Kidney capillary endothelial cell (primary cell): Measurements from ENCODE around the gene SLC17A3.

ENCODE experiments used
- DNase-seq: peaks from one replicate; pipeline ENCODE4 v3.0.0-alpha.2; 2018; ENCODE audit warnings: low spot score

SLC17A3 gene, protein sequence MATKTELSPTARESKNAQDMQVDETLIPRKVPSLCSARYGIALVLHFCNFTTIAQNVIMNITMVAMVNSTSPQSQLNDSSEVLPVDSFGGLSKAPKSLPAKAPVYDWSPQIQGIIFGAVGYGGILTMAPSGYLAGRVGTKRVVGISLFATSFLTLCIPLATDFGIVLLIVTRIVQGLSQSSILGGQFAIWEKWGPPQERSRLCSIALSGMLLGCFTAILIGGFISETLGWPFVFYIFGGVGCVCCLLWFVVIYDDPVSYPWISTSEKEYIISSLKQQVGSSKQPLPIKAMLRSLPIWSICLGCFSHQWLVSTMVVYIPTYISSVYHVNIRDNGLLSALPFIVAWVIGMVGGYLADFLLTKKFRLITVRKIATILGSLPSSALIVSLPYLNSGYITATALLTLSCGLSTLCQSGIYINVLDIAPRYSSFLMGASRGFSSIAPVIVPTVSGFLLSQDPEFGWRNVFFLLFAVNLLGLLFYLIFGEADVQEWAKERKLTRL

DNA sequence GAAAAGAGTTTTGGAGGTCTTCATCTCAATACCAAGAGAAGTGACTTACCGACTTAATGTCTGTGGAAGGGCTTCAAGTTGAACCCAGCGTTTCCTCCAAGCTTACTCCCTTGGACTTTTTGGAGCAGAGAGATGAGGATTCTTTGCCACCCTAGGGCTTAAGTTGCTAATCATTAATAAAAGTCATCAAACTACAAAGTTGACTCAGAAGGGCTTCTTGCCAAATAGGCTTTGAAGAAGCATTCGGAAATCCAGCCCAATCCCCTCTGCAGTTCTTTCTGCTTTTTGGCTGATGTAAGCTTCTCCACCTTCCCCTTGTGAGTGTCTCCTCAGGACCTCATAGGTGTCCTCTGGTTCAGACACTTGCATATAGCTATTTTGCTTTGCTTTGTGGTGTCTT is at the start of gene SLC17A3:
Gene SLC17A3 (minus strand): TSS at position 126 of the 400 bp plus-strand sequence. CDS start 5,856 bp downstream, outside the sequence.
- DNase-seq, result no peak

DNA sequence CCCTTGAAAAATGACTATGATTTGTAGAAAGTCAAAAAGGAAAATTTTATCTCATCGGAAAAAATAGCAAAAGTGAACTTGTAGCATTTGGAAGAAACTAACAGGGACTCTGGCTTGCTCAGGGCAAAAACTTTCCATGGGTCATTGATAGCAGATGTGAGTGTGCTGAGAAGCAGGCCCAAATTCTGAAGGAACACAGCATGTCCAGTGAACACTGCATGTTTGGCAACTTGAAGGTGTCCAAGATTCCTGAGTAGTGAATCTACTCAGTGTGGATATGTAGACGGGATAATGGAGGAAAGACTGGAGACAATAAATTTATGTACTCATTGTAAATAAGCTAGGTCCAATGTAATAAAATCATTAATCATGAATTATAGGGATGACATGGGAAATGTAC is 48.3 kb upstream of the SLC17A3 start:
- DNase-seq, result no peak

DNA sequence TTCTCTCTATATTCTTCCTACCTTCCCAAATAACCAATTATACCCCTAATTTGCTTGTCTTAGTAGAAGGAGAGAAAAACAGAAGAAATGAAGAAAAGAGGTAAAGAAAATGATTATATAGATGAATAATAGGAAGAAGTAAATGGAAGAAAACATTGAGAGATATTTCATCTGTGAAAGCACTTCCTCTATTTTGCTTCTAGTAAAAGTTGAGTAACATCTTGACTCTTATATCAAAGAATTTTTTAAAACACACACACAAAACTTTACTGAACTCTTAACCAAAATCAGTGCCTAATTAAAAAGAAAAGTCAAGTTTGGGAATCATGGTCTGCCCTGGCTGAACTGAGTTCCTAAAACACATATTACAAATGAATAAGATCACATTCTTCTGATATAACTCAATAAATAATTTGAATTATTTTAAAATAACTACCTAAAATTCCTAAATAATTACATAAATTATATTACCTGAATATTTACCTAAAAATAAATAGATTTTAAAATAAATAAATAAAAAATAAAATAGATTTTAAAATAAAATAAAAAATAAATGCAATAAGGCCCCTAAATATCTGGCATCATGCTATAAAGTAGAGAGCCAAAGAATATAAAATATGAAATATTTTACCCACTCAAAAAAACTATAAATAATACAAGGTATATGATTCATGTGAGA is 47.6 kb upstream of the SLC17A3 start:
- no peak for DNase-seq

DNA sequence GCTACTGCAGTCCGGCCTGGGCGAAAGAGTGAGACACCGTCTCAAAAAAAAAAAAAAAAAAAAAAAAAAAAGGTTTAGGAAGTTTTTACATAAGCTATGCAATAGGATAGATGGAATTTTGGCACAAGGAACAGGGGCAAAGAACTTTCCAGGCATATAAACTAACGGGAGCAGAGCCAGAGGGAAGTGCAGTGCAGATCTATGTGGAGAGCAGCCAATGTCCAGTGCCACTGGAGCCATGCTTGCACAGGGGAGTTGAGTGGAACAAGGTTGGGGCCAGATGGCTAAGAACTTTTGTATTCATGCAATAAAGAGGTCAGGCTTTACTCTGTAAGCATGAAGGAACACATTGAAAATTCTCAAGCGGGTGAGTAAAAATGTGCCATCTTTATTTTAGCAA is 45.6 kb upstream of the SLC17A3 start:
- no peak for DNase-seq

DNA sequence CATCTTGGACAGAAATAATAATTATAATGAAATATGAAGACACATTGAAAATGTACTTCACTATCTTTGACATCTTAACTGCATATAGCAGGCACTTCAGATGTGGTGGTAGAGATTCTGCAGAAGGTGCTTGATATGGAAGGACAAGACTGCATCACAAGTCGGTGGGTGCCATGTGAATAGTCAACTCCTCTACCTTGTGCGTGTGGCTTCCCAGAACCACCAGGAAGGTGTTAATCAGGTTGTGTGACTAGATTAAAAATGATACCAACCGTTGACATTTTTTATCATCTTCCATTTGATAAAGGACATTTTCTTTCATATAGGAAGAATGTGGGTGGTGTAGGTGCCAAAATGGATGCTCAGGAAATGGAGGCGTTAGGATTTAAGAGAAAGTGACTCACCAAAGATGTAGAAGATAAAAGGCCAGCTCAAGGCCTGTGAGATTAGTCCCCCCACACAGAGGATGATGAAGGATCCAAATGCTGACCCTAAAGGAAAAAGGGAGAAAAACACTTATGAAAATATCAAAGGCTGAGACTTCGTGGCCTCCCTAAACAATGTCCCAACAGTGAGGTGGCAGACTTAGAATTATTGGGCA is 44.1 kb upstream of the SLC17A3 start:
- no peak for DNase-seq

DNA sequence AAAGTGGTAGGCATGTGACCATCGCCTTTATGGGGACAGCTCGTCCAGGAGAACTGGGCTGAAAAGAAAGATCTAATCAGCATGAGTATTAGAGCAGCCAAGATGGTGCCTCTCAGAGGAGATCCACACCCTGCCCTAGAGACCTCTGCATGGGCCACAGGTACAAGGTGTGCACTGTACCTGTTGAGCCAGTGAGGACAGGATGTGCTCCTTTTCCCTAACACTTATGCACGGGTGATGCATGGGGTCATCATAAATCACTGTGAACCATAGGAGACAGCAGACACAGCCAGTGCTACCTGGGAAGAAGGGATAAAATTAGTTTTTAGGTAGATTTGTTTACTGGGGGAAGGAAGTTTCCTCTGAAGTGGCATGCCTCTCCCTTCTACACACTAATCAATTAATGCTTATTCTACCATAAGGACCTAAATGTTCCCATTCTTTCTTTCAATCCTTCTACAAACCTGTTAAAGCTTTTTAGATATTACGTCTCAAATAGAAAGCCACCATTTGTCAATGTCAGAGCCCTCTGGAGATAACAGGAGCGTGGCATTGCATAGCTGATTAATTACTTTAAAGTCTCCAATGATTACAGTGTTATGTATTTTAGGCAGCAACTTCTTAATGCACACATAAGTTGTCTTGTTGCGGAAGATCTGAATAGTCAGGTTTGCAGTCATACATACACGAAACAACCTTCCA is 42.9 kb upstream of the SLC17A3 start:
- DNase-seq, result no peak

DNA sequence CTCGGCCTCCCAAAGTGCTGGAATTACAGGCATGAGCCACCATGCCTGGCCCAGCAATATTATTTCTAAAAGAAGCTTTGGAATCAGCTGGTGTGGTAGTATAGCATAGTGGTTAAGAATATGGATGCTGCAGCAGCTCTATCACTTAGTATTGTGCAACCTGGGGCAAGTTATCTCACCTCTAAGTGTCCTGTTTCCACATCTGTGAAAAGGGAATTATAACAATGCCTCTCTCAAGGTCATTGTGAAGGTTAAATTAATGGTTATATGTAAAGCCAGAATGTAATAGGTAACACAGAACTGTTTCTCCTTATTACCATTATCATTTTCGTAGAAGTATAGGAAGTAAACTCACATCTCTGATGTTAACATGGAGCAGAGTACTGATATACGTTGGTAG is 42.3 kb upstream of the SLC17A3 start:
- no peak for DNase-seq

DNA sequence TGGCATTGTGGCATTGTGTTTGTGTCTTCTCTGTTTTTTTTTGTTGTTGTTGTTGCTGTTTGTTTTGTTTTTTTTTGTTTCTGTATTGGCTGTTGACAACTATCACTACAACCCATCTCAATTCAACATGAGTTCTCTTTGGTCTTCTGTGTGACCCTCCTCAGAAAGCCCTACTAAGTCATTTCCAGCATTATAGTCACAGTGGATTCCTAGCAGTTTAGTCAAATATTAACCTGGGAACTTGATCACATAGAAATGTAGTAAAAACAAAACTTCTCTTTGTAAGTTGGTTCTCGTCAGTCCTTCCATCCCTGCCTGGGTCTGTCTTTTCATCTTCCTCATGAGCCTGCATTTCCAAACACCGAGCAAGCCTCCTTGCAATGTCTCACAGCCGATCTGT is 39.7 kb upstream of the SLC17A3 start:
- DNase-seq, result no peak

DNA sequence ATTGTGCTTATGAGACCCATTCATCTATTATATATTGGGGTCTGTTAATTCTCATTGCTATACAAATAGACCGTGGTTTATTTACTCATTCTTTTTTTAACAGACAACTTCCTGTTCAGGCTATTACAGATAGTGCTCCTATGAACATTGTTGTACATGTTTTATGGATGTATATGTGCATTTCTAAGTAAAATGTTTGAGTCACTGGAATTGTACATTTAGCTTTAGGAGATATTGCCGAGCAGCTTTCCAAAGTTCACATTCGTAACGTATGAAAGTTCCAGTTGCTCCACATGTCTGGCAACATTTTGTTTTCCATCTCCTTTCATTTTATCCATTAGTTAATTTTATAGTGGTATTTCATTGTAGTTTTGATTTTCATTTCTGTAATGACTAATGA is 37.3 kb upstream of the SLC17A3 start:
- DNase-seq, result no peak

DNA sequence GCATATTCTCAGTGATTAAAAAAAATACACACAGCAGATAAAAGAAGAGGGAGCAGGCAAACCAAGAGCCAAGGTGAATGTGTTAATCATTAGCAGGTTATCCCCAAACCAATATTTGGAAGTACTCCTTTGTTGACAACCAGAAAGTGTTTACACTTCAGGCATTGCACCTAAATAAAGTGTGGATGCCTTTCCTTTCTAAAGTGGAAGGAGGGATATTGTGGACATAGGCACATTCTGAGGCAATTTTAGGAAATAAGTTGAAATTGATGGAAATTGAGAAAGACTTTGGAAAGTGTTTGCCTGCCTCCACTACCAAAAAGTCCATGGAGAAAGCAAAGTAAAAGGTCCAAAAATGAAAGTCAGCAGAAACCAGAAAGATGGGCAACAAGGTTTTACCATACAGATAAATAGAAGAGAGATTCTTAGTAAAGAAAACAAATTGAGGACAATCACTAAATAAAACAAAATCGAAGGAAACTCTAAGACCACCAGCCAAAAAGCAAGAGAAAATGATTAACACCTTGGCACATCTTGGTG is 33.5 kb upstream of the SLC17A3 start:
- no peak for DNase-seq

DNA sequence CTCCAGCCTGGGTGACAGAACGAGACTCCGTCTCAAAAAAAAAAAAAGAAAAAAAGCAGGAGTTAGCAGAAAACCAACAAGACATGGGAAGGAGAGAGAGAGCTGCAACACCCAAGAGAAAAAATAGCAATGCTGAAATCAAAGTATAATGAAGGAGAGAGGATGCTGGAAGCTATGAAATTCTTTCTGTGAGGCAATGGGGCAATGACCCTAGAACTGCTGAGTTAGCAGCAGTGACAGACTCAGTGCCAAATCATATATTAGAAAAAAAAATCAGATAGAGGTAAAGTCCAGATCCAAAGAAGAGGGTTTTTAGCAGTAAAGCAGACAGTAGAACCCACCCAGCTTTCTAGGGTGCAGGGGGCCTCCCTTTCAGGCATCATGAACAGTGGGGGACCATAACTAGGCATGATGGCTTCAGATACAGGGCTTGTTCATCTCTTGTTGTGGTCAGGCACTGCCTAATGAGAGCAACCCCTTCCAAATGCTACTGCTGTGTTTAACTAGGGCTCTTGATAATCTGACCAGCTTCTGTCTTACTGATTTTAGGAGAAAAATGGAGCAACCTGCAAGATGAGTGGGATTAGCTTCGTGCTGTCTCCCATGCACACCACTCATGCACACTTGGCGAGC is 29.5 kb upstream of the SLC17A3 start:
- no peak for DNase-seq

DNA sequence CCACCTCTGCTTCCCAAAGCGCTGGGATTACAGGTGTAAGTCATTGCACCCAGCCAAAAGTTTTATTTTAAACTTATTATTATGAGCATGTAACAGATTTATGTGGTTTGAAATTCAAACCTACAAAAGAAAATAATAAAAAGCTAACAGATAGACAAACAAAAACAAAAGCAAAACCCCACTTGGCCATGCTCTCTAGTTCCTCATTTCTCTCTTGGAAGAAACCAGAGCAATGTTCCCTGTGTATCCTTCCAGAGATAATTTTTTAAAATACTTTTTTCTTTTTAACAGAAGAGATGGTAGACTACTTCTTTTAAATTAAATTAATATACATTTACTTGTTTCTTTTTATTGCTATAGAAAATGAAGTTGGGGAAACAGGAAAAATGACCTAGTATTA is 28.0 kb upstream of the SLC17A3 start:
- no peak for DNase-seq

DNA sequence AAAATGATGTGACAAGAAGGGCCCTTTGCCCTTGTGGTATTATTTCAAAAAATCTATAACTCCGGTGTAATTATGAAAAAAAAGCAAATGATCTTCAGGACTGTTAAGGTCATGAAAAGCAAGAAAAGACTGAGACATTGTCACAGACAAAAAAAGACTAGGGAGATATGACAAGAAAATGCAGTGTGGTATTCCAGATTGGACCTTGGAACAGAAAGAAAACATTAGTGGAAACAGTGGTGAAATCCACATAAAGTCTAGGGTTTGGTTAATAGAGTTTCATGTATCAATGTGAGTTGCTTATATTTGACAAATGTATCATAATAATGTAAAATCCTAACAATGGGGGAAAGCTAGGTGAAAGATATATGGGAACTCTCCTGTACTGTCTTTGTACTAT is 26.8 kb upstream of the SLC17A3 start:
- no peak for DNase-seq

DNA sequence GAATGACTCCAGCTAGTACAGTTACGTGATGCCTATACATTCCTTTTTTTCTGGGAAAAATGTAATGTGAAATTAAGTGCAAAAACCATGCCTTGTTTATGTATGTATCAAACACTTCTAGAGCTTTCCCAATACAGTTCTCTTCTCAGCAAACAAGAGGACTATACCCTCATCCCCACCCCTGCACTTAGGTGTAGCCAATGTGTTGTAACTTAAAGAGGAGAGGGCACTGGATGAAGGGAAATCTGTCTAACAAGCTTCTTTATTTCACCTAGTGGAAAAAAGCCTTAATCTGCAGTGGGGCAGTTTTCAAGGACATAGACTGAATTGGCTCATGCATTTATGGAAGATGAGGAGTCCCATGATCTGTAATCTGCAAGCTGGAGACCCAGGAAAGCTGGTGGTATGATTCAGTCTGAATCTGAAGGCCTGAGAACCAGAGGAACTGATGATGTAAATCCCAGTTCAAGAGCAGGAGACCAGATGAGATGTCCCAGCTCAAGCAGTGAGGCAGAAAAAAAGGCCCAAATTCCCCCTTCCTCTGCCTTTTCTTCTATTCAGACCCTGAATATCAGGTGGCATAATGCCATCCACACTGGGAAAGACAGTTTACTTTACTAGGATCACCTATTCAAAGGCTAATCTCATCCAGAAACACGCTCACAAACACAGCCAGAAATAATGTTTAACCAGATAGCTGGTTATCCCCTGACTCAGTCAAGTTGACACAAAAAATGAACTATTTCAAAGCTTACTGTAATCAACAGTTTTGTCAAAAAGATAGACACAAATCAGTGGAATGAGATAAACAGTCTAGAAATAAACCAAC is 25.8 kb upstream of the SLC17A3 start:
- DNase-seq, result no peak

DNA sequence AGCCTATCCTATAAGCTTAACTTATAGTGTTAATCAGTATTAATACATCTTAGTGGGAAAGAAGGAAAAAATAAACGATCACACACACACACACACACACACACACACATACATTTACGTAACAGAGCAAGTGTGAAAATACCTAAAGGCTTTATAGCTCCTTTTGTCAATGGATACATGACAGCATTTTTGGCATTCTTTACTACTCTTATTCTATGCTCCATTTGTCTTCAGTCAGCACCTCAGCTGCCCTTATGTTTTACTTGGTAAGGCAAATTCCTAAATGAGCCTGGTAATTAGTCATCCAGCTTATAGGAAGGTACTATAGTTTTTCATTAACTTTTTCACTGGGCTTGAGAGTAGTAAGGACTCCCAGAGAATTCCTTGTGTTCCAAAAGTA is 25.1 kb upstream of the SLC17A3 start:
- no peak for DNase-seq

DNA sequence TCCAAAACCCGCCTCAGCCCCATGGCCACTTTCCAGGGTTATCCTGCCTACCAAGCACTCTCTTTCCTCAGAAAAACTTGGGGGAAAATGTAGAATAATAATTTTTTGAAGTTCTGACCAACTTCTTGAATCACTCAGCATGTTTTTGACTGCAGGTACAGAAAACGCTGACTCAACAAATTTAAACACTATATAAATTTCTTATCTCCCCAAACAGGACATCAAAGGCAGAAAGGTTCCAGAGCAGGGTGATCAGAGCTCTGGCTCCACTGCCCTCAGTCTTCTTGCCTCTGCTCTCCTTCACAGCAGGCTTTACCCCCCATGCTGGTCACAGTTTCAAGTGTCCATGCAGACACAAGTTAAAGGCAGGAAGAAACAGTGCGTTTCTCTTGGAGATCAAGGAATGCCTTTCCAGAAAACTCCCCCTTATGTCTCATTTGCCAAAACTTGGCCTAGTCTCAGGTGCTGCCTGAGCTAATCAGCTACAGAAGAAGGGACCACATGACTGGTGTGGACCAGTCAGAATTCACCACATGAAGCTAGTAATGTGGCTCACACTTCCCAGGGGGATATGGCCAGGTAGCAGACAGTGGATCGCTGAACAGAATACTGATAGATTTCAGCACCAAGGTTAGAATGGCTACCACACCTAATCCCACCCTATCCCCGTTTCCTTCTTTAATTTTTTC is 24.4 kb upstream of the SLC17A3 start:
- DNase-seq, result no peak

DNA sequence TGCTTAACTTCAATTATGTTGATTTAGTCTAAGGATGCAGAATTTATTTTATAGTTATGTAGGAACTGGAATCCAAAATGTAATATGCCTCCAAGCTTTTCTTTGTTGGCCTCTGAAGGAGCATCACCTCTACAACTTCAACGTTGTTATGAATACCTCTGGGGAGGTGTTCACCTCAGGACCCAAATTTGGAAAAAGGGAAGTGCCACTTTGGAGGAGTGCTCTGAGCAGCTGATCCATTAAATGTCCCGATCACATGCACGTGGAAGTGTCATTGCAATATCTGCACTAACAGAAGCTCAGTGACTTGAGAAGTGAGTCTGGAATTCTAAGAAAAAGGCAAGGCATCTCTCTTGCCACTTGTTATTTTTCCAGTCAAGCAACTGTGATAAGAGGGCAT is 22.2 kb upstream of the SLC17A3 start:
- no peak for DNase-seq

DNA sequence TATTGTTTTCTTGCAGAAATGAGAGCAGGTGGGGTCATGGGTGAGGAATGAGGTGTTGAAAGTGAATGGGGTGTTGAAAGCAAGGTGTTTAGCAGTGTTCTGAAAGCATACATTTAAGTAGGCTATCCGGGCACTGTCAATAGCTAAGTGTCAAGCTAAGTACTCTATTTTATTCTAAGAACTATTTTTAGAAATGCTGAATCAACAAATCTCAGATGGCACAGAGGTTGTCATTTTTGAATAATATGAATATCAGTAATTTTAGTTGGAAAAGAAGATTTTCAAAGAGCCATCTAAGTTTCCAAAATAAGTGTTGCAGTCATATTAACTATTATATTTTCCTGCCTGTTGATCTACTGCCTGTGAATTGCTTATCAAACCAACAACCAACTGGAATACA is 21.7 kb upstream of the SLC17A3 start:
- DNase-seq, result no peak

DNA sequence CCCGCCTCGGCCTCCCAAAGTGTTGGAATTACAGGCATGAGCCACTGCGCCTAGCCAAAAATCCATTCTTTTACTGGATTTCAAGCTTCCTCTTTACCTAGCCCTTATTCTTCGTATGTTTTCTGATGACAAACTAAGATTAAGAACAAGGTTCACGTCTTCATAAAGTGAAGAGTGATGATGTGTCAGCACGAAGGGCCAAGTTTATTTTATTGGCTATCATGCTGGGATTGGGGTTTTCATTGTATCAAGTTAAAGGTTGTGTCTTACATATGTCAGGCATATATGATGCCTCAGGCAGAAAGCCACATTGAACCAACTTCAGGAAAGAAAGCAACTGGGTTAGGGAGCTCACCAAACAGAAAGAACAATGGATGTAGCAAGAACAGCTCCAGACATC is 19.7 kb upstream of the SLC17A3 start:
- DNase-seq, result no peak

DNA sequence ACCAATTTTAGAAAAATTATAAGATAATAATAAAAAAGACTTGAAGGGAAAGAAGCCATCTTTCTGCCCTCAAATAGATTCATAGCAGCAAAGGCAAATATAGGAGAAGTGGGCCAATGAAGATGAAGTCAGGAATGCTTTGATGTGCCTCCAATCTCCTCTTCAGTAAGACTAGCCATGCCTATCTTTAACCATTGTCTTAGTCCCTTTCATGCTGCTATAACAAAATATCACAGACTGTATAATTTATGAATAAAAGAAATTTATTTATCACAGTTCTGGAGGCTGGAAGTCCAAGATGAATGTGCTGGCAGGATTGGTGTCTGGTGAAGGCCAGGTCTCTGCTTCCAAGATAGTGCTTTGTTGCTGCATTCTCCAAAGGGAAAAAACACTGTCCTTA is 18.8 kb upstream of the SLC17A3 start:
- DNase-seq, result no peak
